Measurements from ENCODE around the gene INPP4A.

INPP4A gene

GRCh38 chr2:98460573-98461497, 16.2 kb downstream of the INPP4A start:
- TF ChIP-seq CTCF (IDR thresholded peaks at IDR 0.05; ENCODE audit: poor library complexity, severe bottlenecking): no peak
- no peaks in the 10 kb centered on the region for H3K9me3 ChIP-seq (ENCODE audit: severe bottlenecking)
- peaks cover 20% of the 10 kb centered on the region for H3K4me1 ChIP-seq (ENCODE audit: insufficient read depth, poor library complexity, severe bottlenecking)
- H3K36me3 ChIP-seq (ENCODE audit: low read depth): no peaks in the 10 kb centered on the region
- no peak overlapping the region for H3K27ac ChIP-seq (ENCODE audit: poor library complexity, severe bottlenecking)
- DNase-seq (ENCODE audit: low spot score) (no peak), ATAC-seq (ENCODE audit: low read depth) (no peak)
- no peak overlapping the region for H3K4me3 ChIP-seq (ENCODE audit: severe bottlenecking)
- H3K27me3 ChIP-seq (ENCODE audit: insufficient read depth, poor library complexity, severe bottlenecking): no peaks in the 10 kb centered on the region

DNA sequence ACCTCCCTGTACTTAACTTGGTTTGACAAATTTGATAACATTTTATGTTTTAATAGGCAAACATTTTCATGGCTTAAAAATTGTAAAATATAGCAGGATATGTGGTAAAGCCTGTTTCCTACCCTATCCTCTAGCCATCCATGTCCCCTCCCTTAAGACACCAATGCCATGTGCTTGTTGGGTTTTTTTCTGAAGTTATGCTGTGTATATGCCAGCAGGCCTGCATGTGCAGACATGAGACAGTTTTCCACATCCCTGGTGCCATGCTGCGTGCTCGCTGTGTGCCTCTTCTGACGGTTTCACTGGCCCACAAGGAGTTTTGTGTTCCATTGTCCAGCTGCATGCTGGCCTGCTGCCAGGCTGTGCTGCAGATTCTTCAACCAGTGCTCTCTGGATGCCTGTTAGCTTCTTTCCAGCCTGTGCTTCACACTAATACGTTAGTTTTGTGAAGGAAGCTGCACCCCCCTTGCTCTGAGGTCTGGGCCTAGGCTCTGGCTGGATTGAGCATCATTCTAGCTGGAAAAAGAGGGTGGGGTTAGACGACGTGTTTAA, 16.9 kb downstream of the INPP4A start:
- no peak overlapping the region for H3K27ac ChIP-seq (ENCODE audit: poor library complexity, severe bottlenecking)
- peaks cover 27% of the 10 kb centered on the region for H3K4me1 ChIP-seq (ENCODE audit: insufficient read depth, poor library complexity, severe bottlenecking)
- no peak for DNase-seq (ENCODE audit: low spot score)
- no peak for ATAC-seq (ENCODE audit: low read depth)
- H3K9me3 ChIP-seq (ENCODE audit: severe bottlenecking): no peaks in the 10 kb centered on the region
- H3K27me3 ChIP-seq (ENCODE audit: insufficient read depth, poor library complexity, severe bottlenecking): no peaks in the 10 kb centered on the region
- no peak overlapping the region for H3K4me3 ChIP-seq (ENCODE audit: severe bottlenecking)
- H3K36me3 ChIP-seq (ENCODE audit: low read depth): no peaks in the 10 kb centered on the region
- no peak for TF ChIP-seq CTCF (IDR thresholded peaks at IDR 0.05; ENCODE audit: poor library complexity, severe bottlenecking)

GRCh38 chr2:98463081-98463481, 18.4 kb downstream of the INPP4A start:
- DNase-seq (ENCODE audit: low spot score): no peak
- no peak for ATAC-seq (ENCODE audit: low read depth)
- Histone ChIP-seq H3K4me1 (ENCODE audit: insufficient read depth, poor library complexity, severe bottlenecking) (peaks cover 17% of the 10 kb centered on the region), H3K27me3 (ENCODE audit: insufficient read depth, poor library complexity, severe bottlenecking) (no peaks in the 10 kb centered on the region), H3K27ac (ENCODE audit: poor library complexity, severe bottlenecking) (no peak overlapping the region), H3K36me3 (ENCODE audit: low read depth) (no peaks in the 10 kb centered on the region), H3K4me3 (ENCODE audit: severe bottlenecking) (no peak overlapping the region), H3K9me3 (ENCODE audit: severe bottlenecking) (no peaks in the 10 kb centered on the region)
- TF ChIP-seq CTCF (IDR thresholded peaks at IDR 0.05; ENCODE audit: poor library complexity, severe bottlenecking): no peak

DNA sequence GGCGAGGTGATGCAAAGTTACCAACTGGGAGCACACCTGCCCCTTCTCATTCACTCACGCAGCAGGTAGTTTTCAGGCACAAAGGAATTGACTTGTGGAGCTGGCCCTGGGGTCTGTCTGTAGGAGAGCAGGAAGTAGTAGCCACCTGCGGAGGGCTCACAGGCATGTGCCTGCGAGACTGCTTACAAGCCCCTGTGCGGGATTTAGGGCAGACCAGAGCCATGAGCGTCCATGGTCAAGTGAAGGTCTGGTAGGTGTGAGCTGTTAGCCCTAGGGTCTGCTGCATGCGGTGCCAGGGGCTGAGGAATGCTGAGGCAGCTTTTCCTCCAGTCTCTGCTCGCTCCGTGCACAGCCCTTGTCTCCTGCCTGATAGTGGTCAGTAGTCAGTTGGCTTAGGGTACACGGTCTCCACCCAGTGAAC, 18.9 kb downstream of the INPP4A start:
- peaks cover 17% of the 10 kb centered on the region for H3K4me1 ChIP-seq (ENCODE audit: insufficient read depth, poor library complexity, severe bottlenecking)
- no peak overlapping the region for H3K27ac ChIP-seq (ENCODE audit: poor library complexity, severe bottlenecking)
- no peak overlapping the region for H3K4me3 ChIP-seq (ENCODE audit: severe bottlenecking)
- H3K9me3 ChIP-seq (ENCODE audit: severe bottlenecking): no peaks in the 10 kb centered on the region
- H3K27me3 ChIP-seq (ENCODE audit: insufficient read depth, poor library complexity, severe bottlenecking): no peaks in the 10 kb centered on the region
- H3K36me3 ChIP-seq (ENCODE audit: low read depth): no peaks in the 10 kb centered on the region
- ATAC-seq (ENCODE audit: low read depth) (no peak), DNase-seq (ENCODE audit: low spot score) (no peak)
- no peak for TF ChIP-seq CTCF (IDR thresholded peaks at IDR 0.05; ENCODE audit: poor library complexity, severe bottlenecking)

Data from RWPE2 (cell line).